ENCODE results near the gene POMC. TPM values are rescaled to one million over a fixed set of nuclear protein-coding genes. Genes with fewer than 3 reads are reported as not detected.

The POMC gene
- total and polyA plus RNA-seq, 2 donors (not counting 1 experiment from before 2014, with no cell fraction given) = 3.4 to 16.7 TPM

- no peaks in the 10 kb centered on the region for H3K36me3 ChIP-seq (replicated peaks in 1 of 2; ENCODE audit: control extremely low read depth in 1 of 2, control insufficient read depth in 1 of 2, extremely low read depth in 1 of 2, insufficient read depth in 2 of 2, low read length in 1 of 2)
- Mint-ChIP-seq H3K4me3 (no peak overlapping the region), H3K4me1 (no peaks in the 10 kb centered on the region), H3K27me3 (no peaks in the 10 kb centered on the region), H3K27ac (no peak overlapping the region), H3K9me3 (ENCODE audit: insufficient read depth) (no peaks in the 10 kb centered on the region)
- H3K79me2 ChIP-seq (ENCODE audit: control insufficient read depth, insufficient read depth, low read length) = no peaks in the 10 kb centered on the region
- TF ChIP-seq CTCF (IDR thresholded peaks at IDR 0.05) = no peak
- no peak for TF ChIP-seq EZH2 (IDR thresholded peaks at IDR 0.05; ENCODE audit: borderline replicate concordance, insufficient read depth, low read depth, low read length, poor library complexity, severe bottlenecking)
- H4K20me1 ChIP-seq (ENCODE audit: control insufficient read depth, insufficient read depth, low read length, poor library complexity, severe bottlenecking) = no peaks in the 10 kb centered on the region
- H3K4me2 ChIP-seq (replicated peaks; ENCODE audit: low read depth, low read length, poor library complexity, severe bottlenecking) = no peak overlapping the region
- no peak overlapping the region for H3K27ac ChIP-seq (ENCODE audit: low read length in 2 of 2)
- ChIA-PET CTCF (no interaction called here), POLR2A (no interaction called here)
- WGBS (ENCODE audit: insufficient coverage) = 89% methylated on average over 4 of the region's 6 CpGs
- DNase-seq (no peak), ATAC-seq (ENCODE audit: low read depth) (no peak)
- H3K4me1 ChIP-seq (ENCODE audit: control insufficient read depth in 2 of 2, insufficient read depth in 2 of 2, low read length in 2 of 2) = no peaks in the 10 kb centered on the region
- H3K9me3 ChIP-seq (ENCODE audit: control extremely low read depth in 1 of 3, control insufficient read depth in 2 of 3, insufficient read depth in 1 of 3, low read length in 2 of 3) = no peaks in the 10 kb centered on the region
- H3K27me3 ChIP-seq (replicated peaks in 1 of 4; ENCODE audit: control extremely low read depth in 1 of 4, control insufficient read depth in 3 of 4, insufficient read depth in 4 of 4, low read length in 3 of 4) = peaks cover 0 to 2% (median 0%) of the 10 kb centered on the region in 4 experiments
- no peak overlapping the region for H2AFZ ChIP-seq (ENCODE audit: insufficient read depth, low read depth, low read length, poor library complexity, severe bottlenecking)
- H3K4me3 ChIP-seq (ENCODE audit: control extremely low read depth in 1 of 5, extremely low read depth in 1 of 5, insufficient read depth in 1 of 5, low read depth in 2 of 5, low read length in 4 of 5) = no peak overlapping the region
- no peak overlapping the region for H3K9ac ChIP-seq (ENCODE audit: low read length)
- intact Hi-C loops (cut with micrococcal nuclease) = no loop called here
These were observed 18.7 kb downstream of the POMC start for GRCh38 chr2:25149646-25150045.

GRCh38 chr2:25146896-25147295 lies 21.5 kb downstream of the POMC start:
- Mint-ChIP-seq H3K27ac (no peak overlapping the region), H3K27me3 (no peaks in the 10 kb centered on the region), H3K4me1 (no peaks in the 10 kb centered on the region), H3K9me3 (ENCODE audit: insufficient read depth) (no peaks in the 10 kb centered on the region), H3K4me3 (no peak overlapping the region)
- intact Hi-C loops (cut with micrococcal nuclease) = no loop called here
- no peak overlapping the region for H3K9ac ChIP-seq (ENCODE audit: low read length)
- CTCF ChIA-PET = no interaction called here
- DNase-seq = no peak
- no peaks in the 10 kb centered on the region for H3K36me3 ChIP-seq (replicated peaks in 1 of 2; ENCODE audit: control extremely low read depth in 1 of 2, control insufficient read depth in 1 of 2, extremely low read depth in 1 of 2, insufficient read depth in 2 of 2, low read length in 1 of 2)
- no peak for ATAC-seq (ENCODE audit: low read depth)
- WGBS (ENCODE audit: insufficient coverage) = 98% methylated on average over 8 of the region's 10 CpGs
- no peak overlapping the region for H3K4me3 ChIP-seq (ENCODE audit: control extremely low read depth in 1 of 5, extremely low read depth in 1 of 5, insufficient read depth in 1 of 5, low read depth in 2 of 5, low read length in 4 of 5)
- POLR2A ChIA-PET = no interaction called here
- H3K9me3 ChIP-seq (ENCODE audit: control extremely low read depth in 1 of 3, control insufficient read depth in 2 of 3, insufficient read depth in 1 of 3, low read length in 2 of 3) = no peaks in the 10 kb centered on the region
- peaks cover 0 to 2% (median 0%) of the 10 kb centered on the region in 4 experiments for H3K27me3 ChIP-seq (replicated peaks in 1 of 4; ENCODE audit: control extremely low read depth in 1 of 4, control insufficient read depth in 3 of 4, insufficient read depth in 4 of 4, low read length in 3 of 4)
- H3K27ac ChIP-seq (ENCODE audit: low read length in 2 of 2) = no peak overlapping the region
- no peaks in the 10 kb centered on the region for H3K79me2 ChIP-seq (ENCODE audit: control insufficient read depth, insufficient read depth, low read length)
- TF ChIP-seq EZH2 (IDR thresholded peaks at IDR 0.05; ENCODE audit: borderline replicate concordance, insufficient read depth, low read depth, low read length, poor library complexity, severe bottlenecking) (no peak), CTCF (IDR thresholded peaks at IDR 0.05) (no peak)
- H3K4me1 ChIP-seq (ENCODE audit: control insufficient read depth in 2 of 2, insufficient read depth in 2 of 2, low read length in 2 of 2) = no peaks in the 10 kb centered on the region
- H2AFZ ChIP-seq (ENCODE audit: insufficient read depth, low read depth, low read length, poor library complexity, severe bottlenecking) = no peak overlapping the region
- H3K4me2 ChIP-seq (replicated peaks; ENCODE audit: low read depth, low read length, poor library complexity, severe bottlenecking) = no peak overlapping the region
- H4K20me1 ChIP-seq (ENCODE audit: control insufficient read depth, insufficient read depth, low read length, poor library complexity, severe bottlenecking) = no peaks in the 10 kb centered on the region
